Mesothelial cell of epicardium (in vitro differentiated cells): ENCODE results near the gene CAPN12. TPM values are rescaled to one million over a fixed set of nuclear protein-coding genes. Genes with fewer than 3 reads are reported as not detected.

ENCODE experiments used
- total RNA-seq: library from RNA; stranded (reverse); gene quantifications from 3 replicates; pipeline ENCODE4 v1.2.1, GENCODE V29; 2021

The CAPN12 gene
- total RNA-seq, 1 donor from 2014 or later: 6.7 TPM

Other genes starting within 250 kb of the CAPN12 start
- 3.9 to 5.6 TPM (median 4.9 TPM) in 3 replicates for gene MAP4K1, start 126.5 kb downstream of the CAPN12 start, total RNA-seq
- gene EIF3K, start 125.3 kb downstream of the CAPN12 start, total RNA-seq: 198 to 213 TPM (median 201 TPM) in 3 replicates
- gene ACTN4, start 96.8 kb downstream of the CAPN12 start, total RNA-seq: 452 to 469 TPM (median 460 TPM) in 3 replicates
- not detected in 3 replicates for gene LGALS7, start 29.0 kb upstream of the CAPN12 start, total RNA-seq
- 1.2 TPM in 1 of 3 replicates, not detected in the others for gene LGALS7B, start 44.7 kb upstream of the CAPN12 start, total RNA-seq
- 1.4 to 3.0 TPM (median 1.6 TPM) in 3 replicates for gene LGALS4, start 68.5 kb upstream of the CAPN12 start, total RNA-seq
- 79.5 to 91.4 TPM (median 85.9 TPM) in 3 replicates for gene ECH1, start 87.3 kb upstream of the CAPN12 start, total RNA-seq
- gene HNRNPL, start 105.5 kb upstream of the CAPN12 start, total RNA-seq: 423 to 443 TPM (median 425 TPM) in 3 replicates
- gene RINL, start 133.8 kb upstream of the CAPN12 start, total RNA-seq: 2.1 to 3.3 TPM (median 2.3 TPM) in 3 replicates
- 45.2 to 46.5 TPM (median 45.7 TPM) in 3 replicates for gene SIRT2, start 155.1 kb upstream of the CAPN12 start, total RNA-seq
- gene NFKBIB, start 155.5 kb upstream of the CAPN12 start, total RNA-seq: 13.4 to 13.9 TPM (median 13.5 TPM) in 3 replicates
- 1.8 to 2.2 TPM (median 2.0 TPM) in 3 replicates for gene CCER2, start 167.7 kb upstream of the CAPN12 start, total RNA-seq
- 59.0 to 70.7 TPM (median 61.3 TPM) in 3 replicates for gene SARS2, start 186.3 kb upstream of the CAPN12 start, total RNA-seq
- 22.3 to 24.3 TPM (median 23.5 TPM) in 3 replicates for gene MRPS12, start 186.5 kb upstream of the CAPN12 start, total RNA-seq
- gene FBXO17, start 231.3 kb upstream of the CAPN12 start, total RNA-seq: 72.7 to 77.3 TPM (median 72.8 TPM) in 3 replicates